ENCODE data around the gene AXDND1.
"Not testable (repeated sequence)": the region's sequence is repeated elsewhere in the genome, so short reads cannot be mapped to it uniquely, and the experiment has no call there.

AXDND1 gene

DNA sequence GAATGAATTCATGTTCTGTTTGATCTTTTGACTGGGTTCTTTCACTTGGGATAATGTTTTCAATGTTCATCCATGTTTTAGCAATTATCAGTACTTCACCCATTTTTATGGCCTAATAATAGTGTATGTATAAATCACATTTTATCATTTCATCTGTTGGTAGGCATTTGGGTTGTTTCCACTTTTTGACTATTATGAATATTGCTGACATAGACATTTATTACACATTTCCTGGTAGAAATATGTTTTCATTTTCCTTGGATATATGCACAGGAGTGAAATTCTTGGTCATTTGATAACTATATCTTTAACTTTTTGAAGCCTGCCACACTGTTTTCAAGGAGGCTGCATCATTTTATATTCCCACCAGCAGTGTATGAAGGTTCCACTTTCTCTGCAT is 79.8 kb downstream of the AXDND1 start:
- Mint-ChIP-seq H3K9me3 (peaks cover 35% of the 10 kb centered on the region), H3K4me1 (no peaks in the 10 kb centered on the region), H3K4me3 (no peak overlapping the region), H3K27me3 (ENCODE audit: low read depth, poor library complexity) (peaks cover 3% of the 10 kb centered on the region), H3K36me3 (ENCODE audit: low read depth) (peaks cover 12% of the 10 kb centered on the region), H3K27ac (no peak overlapping the region)
- DNase-seq = no peak
- TF ChIP-seq, protein P1, sequence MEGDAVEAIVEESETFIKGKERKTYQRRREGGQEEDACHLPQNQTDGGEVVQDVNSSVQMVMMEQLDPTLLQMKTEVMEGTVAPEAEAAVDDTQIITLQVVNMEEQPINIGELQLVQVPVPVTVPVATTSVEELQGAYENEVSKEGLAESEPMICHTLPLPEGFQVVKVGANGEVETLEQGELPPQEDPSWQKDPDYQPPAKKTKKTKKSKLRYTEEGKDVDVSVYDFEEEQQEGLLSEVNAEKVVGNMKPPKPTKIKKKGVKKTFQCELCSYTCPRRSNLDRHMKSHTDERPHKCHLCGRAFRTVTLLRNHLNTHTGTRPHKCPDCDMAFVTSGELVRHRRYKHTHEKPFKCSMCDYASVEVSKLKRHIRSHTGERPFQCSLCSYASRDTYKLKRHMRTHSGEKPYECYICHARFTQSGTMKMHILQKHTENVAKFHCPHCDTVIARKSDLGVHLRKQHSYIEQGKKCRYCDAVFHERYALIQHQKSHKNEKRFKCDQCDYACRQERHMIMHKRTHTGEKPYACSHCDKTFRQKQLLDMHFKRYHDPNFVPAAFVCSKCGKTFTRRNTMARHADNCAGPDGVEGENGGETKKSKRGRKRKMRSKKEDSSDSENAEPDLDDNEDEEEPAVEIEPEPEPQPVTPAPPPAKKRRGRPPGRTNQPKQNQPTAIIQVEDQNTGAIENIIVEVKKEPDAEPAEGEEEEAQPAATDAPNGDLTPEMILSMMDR (IDR thresholded peaks at IDR 0.05) = no peak

DNA sequence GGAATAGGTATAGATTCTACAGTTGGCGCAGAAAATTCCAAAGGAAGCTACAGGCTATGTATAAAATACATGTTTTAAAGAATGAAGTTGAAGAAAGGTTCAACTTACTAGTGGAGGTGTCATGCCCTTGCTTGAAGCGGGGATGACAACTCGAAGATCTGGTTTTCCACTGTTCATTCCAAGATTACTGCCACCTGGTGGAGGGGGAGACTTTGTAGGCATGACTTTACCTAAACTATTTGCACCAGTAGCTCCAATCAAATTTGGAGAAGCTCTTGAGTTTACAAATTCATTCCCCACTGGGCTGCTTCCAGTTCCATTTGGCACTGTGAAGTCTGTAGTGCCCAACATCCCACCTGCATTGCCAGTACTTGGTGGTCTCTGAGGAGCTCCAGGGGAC is 81.7 kb downstream of the AXDND1 start:
- peaks cover 34% of the 10 kb centered on the region for H3K9me3 Mint-ChIP-seq
- DNase-seq = no peak
- no peaks in the 10 kb centered on the region for H3K4me1 Mint-ChIP-seq

DNA sequence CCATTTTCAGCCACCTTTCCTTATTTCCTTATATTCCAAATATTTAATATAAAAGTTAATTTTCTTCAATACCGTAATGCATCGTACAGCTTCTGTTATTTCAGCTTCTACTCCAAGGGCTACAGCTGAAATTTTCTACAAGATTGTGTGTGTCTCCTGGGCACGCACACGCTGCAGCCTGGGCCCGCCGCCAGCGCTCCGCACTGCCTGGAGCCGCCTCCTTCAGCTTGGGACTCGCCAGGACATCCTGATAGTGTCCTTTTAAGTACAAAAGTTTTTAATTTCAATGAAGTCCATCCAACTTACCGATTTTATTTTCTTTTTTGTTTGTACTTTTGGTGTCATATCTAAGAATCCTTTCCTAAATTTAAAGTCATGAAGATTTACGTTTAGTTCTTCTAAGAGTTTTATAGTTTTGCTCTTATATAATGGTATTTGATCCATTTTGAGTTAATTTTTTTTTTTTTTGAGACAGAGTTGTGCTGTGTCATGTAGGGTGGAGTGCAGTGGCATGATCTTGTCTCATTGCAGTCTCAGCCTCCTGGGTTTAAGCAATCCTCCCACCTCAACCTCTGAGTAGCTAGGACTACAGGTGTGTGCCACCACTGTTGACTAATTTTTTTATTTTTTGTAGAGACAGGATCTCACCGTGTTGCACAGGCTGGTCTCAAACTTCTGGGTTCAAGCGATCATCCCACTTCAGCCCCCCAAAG is 82.8 kb downstream of the AXDND1 start:
- Mint-ChIP-seq H3K4me1 (no peaks in the 10 kb centered on the region), H3K9me3 (peaks cover 34% of the 10 kb centered on the region), H3K27me3 (ENCODE audit: low read depth, poor library complexity) (no peaks in the 10 kb centered on the region), H3K27ac (no peak overlapping the region), H3K36me3 (ENCODE audit: low read depth) (peaks cover 12% of the 10 kb centered on the region), H3K4me3 (no peak overlapping the region)
- TF ChIP-seq, protein P1 (IDR thresholded peaks at IDR 0.05) = no peak
- no peak for DNase-seq

More for the DNA sequence above, 81.7 kb downstream of the AXDND1 start:
- H3K27ac Mint-ChIP-seq = no peak overlapping the region
- H3K27me3 Mint-ChIP-seq (ENCODE audit: low read depth, poor library complexity) = no peaks in the 10 kb centered on the region
- H3K4me3 Mint-ChIP-seq = no peak overlapping the region
- TF ChIP-seq, protein P1 (IDR thresholded peaks at IDR 0.05) = no peak
- H3K36me3 Mint-ChIP-seq (ENCODE audit: low read depth) = peaks cover 16% of the 10 kb centered on the region

DNA sequence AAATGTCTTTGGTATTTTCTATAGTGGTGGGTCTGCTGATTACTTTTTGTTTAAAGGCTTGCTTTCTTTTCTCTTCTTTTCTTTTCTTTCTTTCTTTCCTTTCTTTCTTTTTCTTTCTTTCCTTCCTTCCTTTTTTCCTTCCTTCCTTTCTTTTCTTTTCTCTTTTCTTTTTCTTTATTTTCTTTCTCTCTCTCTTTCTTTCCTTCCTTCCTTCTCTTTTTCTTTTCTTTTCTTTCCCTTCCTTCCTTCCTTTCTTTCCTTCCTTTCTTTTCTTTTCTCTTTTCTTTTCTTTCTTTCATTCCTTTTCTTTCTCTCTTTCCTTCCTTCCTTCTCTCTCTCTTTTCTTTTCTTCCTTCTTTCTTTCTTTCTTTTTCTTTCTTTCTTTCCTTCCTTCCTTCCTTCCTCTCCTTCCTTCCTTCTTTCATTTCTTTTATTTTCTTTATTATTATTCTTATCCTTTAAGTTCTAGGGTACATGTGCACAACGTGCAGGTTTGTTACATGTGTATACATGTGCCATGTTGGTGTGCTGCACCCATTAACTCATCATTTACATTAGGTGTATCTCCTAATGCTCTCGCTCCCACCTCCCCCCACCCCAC is 93.9 kb downstream of the AXDND1 start:
- peaks cover 30% of the 10 kb centered on the region for H3K9me3 Mint-ChIP-seq

DNA sequence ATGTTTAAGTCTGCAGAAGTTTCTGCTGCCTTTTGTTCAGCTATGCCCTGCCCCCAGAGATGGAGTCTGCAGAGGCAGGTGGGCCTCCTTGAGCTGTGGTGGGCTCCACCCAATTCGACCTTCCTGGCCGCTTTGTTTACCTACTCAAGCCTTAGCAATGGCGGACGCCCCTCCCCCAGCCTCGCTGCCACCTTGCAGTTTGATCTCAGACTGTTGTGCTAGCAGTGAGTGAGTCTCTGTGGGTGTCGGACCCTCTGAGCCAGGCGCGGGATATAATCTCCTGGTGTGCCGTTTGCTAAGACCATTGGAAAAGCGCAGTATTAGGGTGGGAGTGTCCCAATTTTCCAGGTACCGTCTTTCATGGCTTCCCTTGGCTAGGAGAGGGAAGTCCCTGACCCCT is 99.9 kb downstream of the AXDND1 start:
- H3K27ac Mint-ChIP-seq; H3K36me3 Mint-ChIP-seq (ENCODE audit: low read depth); H3K4me1 Mint-ChIP-seq; H3K4me3 Mint-ChIP-seq; H3K27me3 Mint-ChIP-seq (ENCODE audit: low read depth, poor library complexity); DNase-seq: not testable (repeated sequence)
- H3K9me3 Mint-ChIP-seq = peaks cover 44% of the 10 kb centered on the region

More for the DNA sequence above, 93.9 kb downstream of the AXDND1 start:
- H3K4me1 Mint-ChIP-seq; H3K27me3 Mint-ChIP-seq (ENCODE audit: low read depth, poor library complexity); DNase-seq; H3K36me3 Mint-ChIP-seq (ENCODE audit: low read depth); H3K27ac Mint-ChIP-seq; H3K4me3 Mint-ChIP-seq: not testable (repeated sequence)

DNA sequence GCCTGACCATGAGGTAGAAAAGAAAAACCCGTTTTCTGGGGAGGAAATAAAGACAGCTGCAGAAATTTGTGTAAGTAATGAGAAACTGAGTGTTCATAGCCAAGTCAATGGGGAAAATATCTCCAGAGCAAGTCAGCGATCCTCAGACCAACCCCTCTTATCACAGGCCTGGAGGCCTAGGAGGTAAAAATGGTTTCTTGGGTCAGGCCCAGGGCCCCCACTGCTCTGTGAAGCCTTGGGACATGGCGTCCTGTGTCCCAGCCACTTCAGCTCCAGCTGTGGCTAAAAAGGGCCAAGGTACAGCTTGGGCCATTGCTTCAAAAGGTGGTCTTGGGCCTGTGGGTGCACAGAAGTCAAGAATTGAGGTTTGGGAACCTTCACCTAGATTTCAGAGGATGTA is 108.9 kb downstream of the AXDND1 start:
- H3K27ac Mint-ChIP-seq = no peak overlapping the region
- DNase-seq = no peak
- H3K27me3 Mint-ChIP-seq (ENCODE audit: low read depth, poor library complexity) = peaks cover 6% of the 10 kb centered on the region
- H3K4me1 Mint-ChIP-seq = no peaks in the 10 kb centered on the region
- TF ChIP-seq, protein P1 (IDR thresholded peaks at IDR 0.05) = no peak
- H3K9me3 Mint-ChIP-seq = peaks cover 62% of the 10 kb centered on the region
- H3K4me3 Mint-ChIP-seq = no peak overlapping the region
- peaks cover 19% of the 10 kb centered on the region for H3K36me3 Mint-ChIP-seq (ENCODE audit: low read depth)

DNA sequence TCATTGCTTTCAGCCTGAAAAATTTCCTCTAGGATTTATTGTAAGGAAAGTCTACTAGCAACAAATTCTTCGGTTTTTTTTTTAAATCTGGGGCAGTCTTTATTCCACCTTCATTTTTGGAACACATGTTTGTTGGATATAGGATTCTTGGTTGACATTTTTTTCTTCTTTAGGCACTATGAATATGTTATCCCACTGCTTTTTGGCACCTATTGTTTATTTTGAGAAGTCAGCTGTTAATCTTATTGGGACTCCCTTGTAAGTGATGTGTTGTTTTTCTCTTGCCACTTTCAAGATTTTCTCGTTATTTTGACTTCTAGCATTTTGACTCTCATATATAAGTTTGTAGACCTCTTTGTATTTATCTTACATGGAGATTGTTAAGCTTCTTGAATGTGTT is 110.7 kb downstream of the AXDND1 start:
- Mint-ChIP-seq H3K9me3 (peaks cover 75% of the 10 kb centered on the region), H3K27ac (no peak overlapping the region), H3K36me3 (ENCODE audit: low read depth) (peaks cover 23% of the 10 kb centered on the region), H3K27me3 (ENCODE audit: low read depth, poor library complexity) (peaks cover 6% of the 10 kb centered on the region), H3K4me3 (no peak overlapping the region), H3K4me1 (no peaks in the 10 kb centered on the region)
- no peak for DNase-seq
- TF ChIP-seq, protein P1 (IDR thresholded peaks at IDR 0.05) = no peak
